HG02571 (cell line): Measurements from ENCODE around the gene ADCY2.
"Not testable (repeated sequence)": the region's sequence is repeated elsewhere in the genome, so short reads cannot be mapped to it uniquely, and the experiment has no call there.

Experiments
- ATAC-seq: cut with Tn5 transposase; IDR thresholded peaks from one replicate; pipeline ENCODE4 v1.9.1; 2021; ENCODE audit warnings: mild to moderate bottlenecking, moderate library complexity; ENCODE audit not compliant: unreplicated experiment

The ADCY2 gene

GRCh38 chr5:7395432-7395946 lies 449 bp upstream of the ADCY2 start:
- ATAC-seq = no peak

GRCh38 chr5:7396713-7397454 lies 946 bp downstream of the ADCY2 start:
- ATAC-seq = no peak

- ATAC-seq = no peak
Measured at GRCh38 chr5:7397937-7398336, 2.0 kb downstream of the ADCY2 start.

GRCh38 chr5:7398596-7399280 lies 2.8 kb downstream of the ADCY2 start:
- no peak for ATAC-seq

- no peak for ATAC-seq
Measured at GRCh38 chr5:7405277-7405676, 9.3 kb downstream of the ADCY2 start.

GRCh38 chr5:7410936-7411511 lies 15.1 kb downstream of the ADCY2 start:
- ATAC-seq = no peak

- no peak for ATAC-seq
Measured at GRCh38 chr5:7412409-7412808, 16.5 kb downstream of the ADCY2 start.

GRCh38 chr5:7415123-7415522 lies 19.2 kb downstream of the ADCY2 start:
- no peak for ATAC-seq

GRCh38 chr5:7415587-7416535 lies 19.9 kb downstream of the ADCY2 start:
- no peak for ATAC-seq

GRCh38 chr5:7418276-7418675 lies 22.3 kb downstream of the ADCY2 start:
- ATAC-seq = no peak

GRCh38 chr5:7419367-7419766 lies 23.4 kb downstream of the ADCY2 start:
- ATAC-seq = no peak

- ATAC-seq = no peak
Measured at GRCh38 chr5:7419846-7420245, 23.9 kb downstream of the ADCY2 start.

- ATAC-seq = no peak
Measured at GRCh38 chr5:7420510-7421280, 24.8 kb downstream of the ADCY2 start.

GRCh38 chr5:7422316-7423106 lies 26.6 kb downstream of the ADCY2 start:
- ATAC-seq = no peak

GRCh38 chr5:7423231-7423630 lies 27.3 kb downstream of the ADCY2 start:
- not testable (repeated sequence) for ATAC-seq

- no peak for ATAC-seq
Measured at GRCh38 chr5:7425830-7426229, 29.9 kb downstream of the ADCY2 start.

- no peak for ATAC-seq
Measured at GRCh38 chr5:7426284-7426683, 30.3 kb downstream of the ADCY2 start.

GRCh38 chr5:7434914-7435313 lies 39.0 kb downstream of the ADCY2 start:
- ATAC-seq = no peak

- ATAC-seq = no peak
Measured at GRCh38 chr5:7435503-7435902, 39.6 kb downstream of the ADCY2 start.
